ENCODE data around the gene TPPP. TPM values are rescaled to one million over a fixed set of nuclear protein-coding genes. Genes with fewer than 3 reads are reported as not detected.
"Not testable (repeated sequence)": the region's sequence is repeated elsewhere in the genome, so short reads cannot be mapped to it uniquely, and the experiment has no call there.

TPPP gene
- total RNA-seq: 10 to 100 TPM in 7 of 10 donors, 1 to 10 TPM in 3; 9.7 to 50.6 (median 12.9) TPM
- polyA plus RNA-seq: 1 to 10 TPM; 4.6 to 5.9 TPM
- long read RNA-seq, donor 1, full-length matches to known transcripts: 10 of 71 reads
- long read RNA-seq, donor 1, partial matches to known transcripts: 0 of 71 reads
- long read RNA-seq, donor 1, other reads (novel, unspliced or antisense): 61 of 71 reads
- long read RNA-seq, donor 2, full-length matches to known transcripts: 6 of 49 reads
- long read RNA-seq, donor 2, partial matches to known transcripts: 1 of 49 reads
- long read RNA-seq, donor 2, other reads (novel, unspliced or antisense): 42 of 49 reads
- long read RNA-seq, donor 3, full-length matches to known transcripts: 27 of 135 reads
- long read RNA-seq, donor 3, partial matches to known transcripts: 5 of 135 reads
- long read RNA-seq, donor 3, other reads (novel, unspliced or antisense): 103 of 135 reads

GRCh38 chr5:693271-694041 is at the start of gene TPPP:
TSS of gene TPPP (minus strand) at chr5:693352. CDS start at chr5:678060, 15,292 bp downstream.
- peak within 1 kb of the TSS; percentile 41 to 66 (median 60) for H3K4me3 ChIP-seq
- ATAC-seq: peak; percentile 81 to 93 (median 88)
- H3K36me3 ChIP-seq, H3K9me3 ChIP-seq, H3K4me1 ChIP-seq, H3K27me3 ChIP-seq: not testable (repeated sequence)
- DNase-seq: peak; percentile 88 to 91
- H3K27ac ChIP-seq: peak within 1 kb of the TSS in 9 of 10 donors; percentile 55 to 85 (median 72)
- intact Hi-C loops (cut with DNase I): loop anchor here in 2 of 10 donors (2.0 to 10.0 kb wide), 2 partner anchors 65 to 91 kb away; partner anchors contain the start of gene ZDHHC11B (in 1 of the 2)
- 1% methylated on average over 70 to 84 of the region's 109 CpGs for WGBS, 2 donors

- ATAC-seq; intact Hi-C loops (cut with DNase I); H3K27ac ChIP-seq; H3K4me3 ChIP-seq; DNase-seq; H3K27me3 ChIP-seq; H3K9me3 ChIP-seq: not testable (repeated sequence)
- H3K36me3 ChIP-seq: peaks cover 0 to 38% (median 0%) of the 10 kb centered on the region in 9 donors
- peaks cover 0 to 11% (median 0%) of the 10 kb centered on the region in 9 donors for H3K4me1 ChIP-seq
- WGBS, 2 donors: 88 to 94% methylated on average over 6 of the region's 6 CpGs
Measured at GRCh38 chr5:742276-742675, 49.1 kb upstream of the TPPP start.

- H3K27me3 ChIP-seq, ATAC-seq, H3K27ac ChIP-seq, H3K4me1 ChIP-seq, H3K9me3 ChIP-seq, H3K4me3 ChIP-seq, DNase-seq: not testable (repeated sequence)
- intact Hi-C loops (cut with DNase I): loop anchor here in 1 of 10 donors (10.0 kb wide), 1 partner anchor 91 kb away; no protein-coding TSS in a partner anchor
- H3K36me3 ChIP-seq: peaks cover 0 to 41% (median 0%) of the 10 kb centered on the region in 9 donors
- 29% methylated on average over 1 of the region's 1 CpG; no CpG with 5 or more reads in 1 of the 2 donors for WGBS, 2 donors
Measured at GRCh38 chr5:734145-734544, 41.0 kb upstream of the TPPP start.

DNA sequence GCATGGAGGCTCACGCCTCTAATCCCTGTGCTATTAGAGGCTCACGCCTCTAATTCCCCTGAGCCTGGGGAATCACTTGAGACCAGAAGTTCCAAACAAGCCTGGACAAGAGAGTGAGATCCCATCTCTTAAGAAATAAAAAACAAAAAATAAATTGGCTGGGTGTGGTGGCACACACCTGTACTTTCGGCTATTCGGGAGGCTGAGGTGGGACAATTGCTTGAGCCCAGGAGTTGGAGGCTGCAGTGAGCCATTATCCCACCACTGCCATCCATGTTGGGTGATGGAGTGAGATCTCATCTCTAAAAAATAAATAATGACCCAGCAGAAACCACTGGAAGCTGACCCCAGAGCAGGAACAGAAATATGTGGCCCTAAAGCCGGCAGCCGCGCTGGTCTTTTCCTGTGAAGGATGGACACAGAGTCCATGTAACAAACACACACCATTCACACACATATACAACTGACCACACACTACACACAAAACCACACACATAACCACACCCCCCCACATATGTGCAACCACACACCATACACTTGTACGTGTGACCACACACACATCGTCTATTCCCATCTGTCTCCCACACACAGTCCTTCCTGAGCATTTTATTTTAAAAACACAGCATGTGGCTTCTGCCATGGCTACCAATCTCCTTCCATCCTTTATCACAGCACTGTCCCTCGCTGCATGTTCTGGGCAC is 39.8 kb upstream of the TPPP start:
- peak in 2 of 8 donors; percentile 21 to 35 for ATAC-seq
- not testable (repeated sequence) for H3K27me3 ChIP-seq, H3K4me3 ChIP-seq, DNase-seq, H3K27ac ChIP-seq, H3K4me1 ChIP-seq, H3K9me3 ChIP-seq
- intact Hi-C loops (cut with DNase I): loop anchor here in 1 of 10 donors (10.0 kb wide), 1 partner anchor 92 kb away; no protein-coding TSS in a partner anchor
- WGBS, 2 donors: 95% methylated on average over 8 to 10 of the region's 10 CpGs
- H3K36me3 ChIP-seq: peaks cover 0 to 39% (median 0%) of the 10 kb centered on the region in 9 donors

DNA sequence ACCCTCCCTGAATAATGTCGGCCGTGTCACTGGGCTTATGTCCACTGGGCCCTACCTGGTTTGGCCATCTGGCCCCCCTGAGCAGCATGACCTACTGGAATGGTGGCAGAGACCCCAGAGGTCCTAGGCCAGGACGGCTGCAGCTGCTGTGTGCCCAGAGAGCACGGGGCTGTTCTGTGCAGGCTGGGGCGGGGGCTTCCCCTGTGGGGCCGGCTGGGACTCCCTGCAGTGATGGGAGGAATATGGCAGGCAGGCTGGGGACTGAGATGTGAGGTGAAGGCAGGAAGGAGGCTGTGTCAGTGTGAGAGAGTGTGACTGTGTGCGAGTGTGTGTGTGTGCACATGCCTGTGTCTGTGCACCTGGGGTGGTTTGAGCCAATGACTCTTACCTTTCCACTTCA is 36.1 kb upstream of the TPPP start:
- H3K27ac ChIP-seq; intact Hi-C loops (cut with DNase I); DNase-seq; H3K27me3 ChIP-seq; H3K4me3 ChIP-seq; H3K4me1 ChIP-seq; H3K9me3 ChIP-seq: not testable (repeated sequence)
- WGBS, 2 donors: 76 to 88% methylated on average over 5 of the region's 7 CpGs
- peaks cover 0 to 39% (median 0%) of the 10 kb centered on the region in 9 donors for H3K36me3 ChIP-seq
- ATAC-seq: peak in 2 of 8 donors; percentile 11 to 40

GRCh38 chr5:727087-727486 is 33.9 kb upstream of the TPPP start:
- not testable (repeated sequence) for ATAC-seq

GRCh38 chr5:723865-724264 is 30.7 kb upstream of the TPPP start:
- H3K4me1 ChIP-seq; intact Hi-C loops (cut with DNase I); H3K27me3 ChIP-seq; DNase-seq; H3K4me3 ChIP-seq; H3K27ac ChIP-seq: not testable (repeated sequence)
- H3K36me3 ChIP-seq: peaks cover 0 to 19% (median 0%) of the 10 kb centered on the region in 9 donors
- peaks cover 0 to 21% (median 16%) of the 10 kb centered on the region in 11 donors for H3K9me3 ChIP-seq
- peak in 1 of 8 donors; percentile 9 for ATAC-seq
- WGBS, 2 donors: 75 to 82% methylated on average over 2 of the region's 6 CpGs

More at GRCh38 chr5:727087-727486, 33.9 kb upstream of the TPPP start:
- H3K27me3 ChIP-seq; DNase-seq; H3K9me3 ChIP-seq; intact Hi-C loops (cut with DNase I); H3K4me1 ChIP-seq; H3K4me3 ChIP-seq; H3K27ac ChIP-seq: not testable (repeated sequence)
- WGBS, 2 donors: 38 to 44% methylated on average over 6 to 7 of the region's 9 CpGs
- peaks cover 0 to 25% (median 0%) of the 10 kb centered on the region in 9 donors for H3K36me3 ChIP-seq

- intact Hi-C loops (cut with DNase I); H3K27me3 ChIP-seq; ATAC-seq; H3K27ac ChIP-seq; H3K4me1 ChIP-seq; DNase-seq; H3K4me3 ChIP-seq: not testable (repeated sequence)
- peaks cover 0 to 19% (median 0%) of the 10 kb centered on the region in 9 donors for H3K36me3 ChIP-seq
- H3K9me3 ChIP-seq: peaks cover 0 to 23% (median 16%) of the 10 kb centered on the region in 11 donors
- WGBS, 2 donors: 69% methylated on average over 1 to 2 of the region's 4 CpGs
Measured at GRCh38 chr5:723309-723708, 30.2 kb upstream of the TPPP start.

DNA sequence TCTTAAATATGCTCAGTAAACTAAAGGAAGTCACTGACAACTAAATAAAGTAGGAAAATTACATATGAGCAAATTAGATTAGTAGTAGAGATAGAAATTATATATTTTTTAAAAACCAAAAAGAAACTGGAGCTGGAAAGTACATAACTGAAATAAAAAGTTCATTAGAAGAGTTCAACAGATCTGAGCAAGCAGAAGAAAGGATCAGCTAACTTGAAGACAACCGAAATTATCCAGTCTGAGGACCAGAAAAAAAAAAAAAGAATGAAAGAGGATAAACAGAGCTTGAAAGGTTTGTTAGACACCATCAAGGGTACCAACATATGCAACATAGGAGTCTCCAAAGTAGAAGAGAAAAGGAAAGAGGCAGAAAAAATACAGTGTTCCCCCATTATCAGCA is 26.2 kb upstream of the TPPP start:
- not testable (repeated sequence) for H3K4me3 ChIP-seq, H3K27ac ChIP-seq, DNase-seq, H3K4me1 ChIP-seq, H3K27me3 ChIP-seq, ATAC-seq
- intact Hi-C loops (cut with DNase I): loop anchor here in 1 of 10 donors (10.0 kb wide), 1 partner anchor 75 kb away; no protein-coding TSS in a partner anchor
- Histone ChIP-seq H3K36me3 (peaks cover 0 to 29% (median 0%) of the 10 kb centered on the region in 9 donors), H3K9me3 (peaks cover 0 to 23% (median 16%) of the 10 kb centered on the region in 11 donors)
- WGBS, 2 donors: 80 to 85% methylated on average over 1 of the region's 1 CpG
